RPMI8226 (cell line): ENCODE data around the gene C2orf69.
"Not testable (repeated sequence)": the region's sequence is repeated elsewhere in the genome, so short reads cannot be mapped to it uniquely, and the experiment has no call there.

Source experiments
- DNase-seq: peaks from one replicate; pipeline ENCODE4 v3.0.0-alpha.2; 2015

C2orf69 gene, protein sequence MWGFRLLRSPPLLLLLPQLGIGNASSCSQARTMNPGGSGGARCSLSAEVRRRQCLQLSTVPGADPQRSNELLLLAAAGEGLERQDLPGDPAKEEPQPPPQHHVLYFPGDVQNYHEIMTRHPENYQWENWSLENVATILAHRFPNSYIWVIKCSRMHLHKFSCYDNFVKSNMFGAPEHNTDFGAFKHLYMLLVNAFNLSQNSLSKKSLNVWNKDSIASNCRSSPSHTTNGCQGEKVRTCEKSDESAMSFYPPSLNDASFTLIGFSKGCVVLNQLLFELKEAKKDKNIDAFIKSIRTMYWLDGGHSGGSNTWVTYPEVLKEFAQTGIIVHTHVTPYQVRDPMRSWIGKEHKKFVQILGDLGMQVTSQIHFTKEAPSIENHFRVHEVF

DNA sequence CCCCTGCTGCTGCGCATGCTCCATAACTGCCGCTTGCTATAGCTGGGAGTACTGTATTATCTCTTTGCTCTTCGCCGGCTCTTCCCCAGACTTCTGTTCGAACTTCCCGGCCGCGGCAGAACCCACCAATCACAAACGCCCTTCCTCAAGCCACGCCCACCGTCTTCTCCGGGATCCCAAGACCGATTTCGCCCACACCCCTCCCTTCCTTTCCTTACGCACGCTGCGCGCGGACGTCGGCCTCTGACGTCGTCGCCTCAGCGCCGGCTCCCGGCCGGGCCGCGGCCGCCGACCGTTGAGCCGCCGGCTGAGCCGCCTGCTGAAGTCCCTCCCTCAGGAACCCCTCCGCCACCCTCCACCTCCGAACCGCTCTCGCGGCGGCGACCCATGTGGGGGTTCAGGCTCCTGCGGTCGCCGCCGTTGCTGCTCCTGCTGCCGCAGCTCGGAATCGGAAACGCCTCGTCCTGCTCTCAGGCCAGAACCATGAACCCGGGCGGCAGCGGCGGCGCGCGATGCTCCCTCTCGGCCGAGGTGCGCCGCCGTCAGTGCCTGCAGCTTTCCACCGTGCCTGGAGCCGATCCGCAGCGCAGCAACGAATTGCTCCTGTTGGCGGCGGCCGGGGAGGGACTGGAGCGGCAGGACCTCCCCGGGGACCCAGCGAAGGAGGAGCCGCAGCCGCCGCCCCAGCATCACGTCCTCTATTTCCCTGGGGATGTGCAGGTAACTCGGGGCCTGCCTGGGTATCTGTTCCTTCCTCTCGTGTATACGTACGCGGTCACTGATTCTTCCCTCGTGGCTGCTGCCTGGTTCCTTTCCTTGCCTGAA is at the start of gene C2orf69:
TSS of gene C2orf69 (plus strand) at position 242 of the 825 bp plus-strand sequence. CDS start at position 388, 146 bp downstream.
- peak; percentile 96 for DNase-seq

GRCh38 chr2:199862788-199863187 is 48.3 kb upstream of the C2orf69 start:
- DNase-seq = no peak

GRCh38 chr2:199865905-199866304 is 45.2 kb upstream of the C2orf69 start:
- DNase-seq = no peak

GRCh38 chr2:199868431-199869226 is 42.5 kb upstream of the C2orf69 start:
- DNase-seq = no peak

GRCh38 chr2:199869227-199869541 is 41.9 kb upstream of the C2orf69 start:
- no peak for DNase-seq

DNA sequence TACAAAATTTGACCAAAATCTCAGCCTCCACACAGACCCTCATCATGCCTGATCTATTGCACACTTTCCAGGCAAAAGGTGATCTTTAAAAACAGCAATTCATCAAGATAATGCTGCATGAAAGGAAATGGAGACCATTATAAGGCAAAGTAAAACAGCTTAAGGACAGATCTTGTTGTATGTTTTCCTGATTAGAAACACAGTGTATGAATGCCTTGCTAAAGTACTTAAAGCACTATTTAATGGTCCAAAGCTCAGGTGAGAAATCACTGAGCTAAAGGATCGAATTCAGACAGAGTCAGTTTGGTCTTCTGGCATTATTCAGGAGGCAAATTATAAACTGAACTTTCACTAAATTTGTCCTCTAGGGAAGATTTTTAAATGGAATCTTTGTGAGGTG is 41.4 kb upstream of the C2orf69 start:
- no peak for DNase-seq

GRCh38 chr2:199870581-199870980 is 40.5 kb upstream of the C2orf69 start:
- no peak for DNase-seq

GRCh38 chr2:199874209-199874608 is 36.9 kb upstream of the C2orf69 start:
- DNase-seq = no peak

- no peak for DNase-seq
Observed at GRCh38 chr2:199875400-199875799, 35.7 kb upstream of the C2orf69 start.

GRCh38 chr2:199882667-199883066 is 28.4 kb upstream of the C2orf69 start:
- DNase-seq = no peak

- DNase-seq = no peak
Observed at GRCh38 chr2:199883474-199884212, 27.4 kb upstream of the C2orf69 start.

- DNase-seq = no peak
Observed at GRCh38 chr2:199895406-199895805, 15.7 kb upstream of the C2orf69 start.

DNA sequence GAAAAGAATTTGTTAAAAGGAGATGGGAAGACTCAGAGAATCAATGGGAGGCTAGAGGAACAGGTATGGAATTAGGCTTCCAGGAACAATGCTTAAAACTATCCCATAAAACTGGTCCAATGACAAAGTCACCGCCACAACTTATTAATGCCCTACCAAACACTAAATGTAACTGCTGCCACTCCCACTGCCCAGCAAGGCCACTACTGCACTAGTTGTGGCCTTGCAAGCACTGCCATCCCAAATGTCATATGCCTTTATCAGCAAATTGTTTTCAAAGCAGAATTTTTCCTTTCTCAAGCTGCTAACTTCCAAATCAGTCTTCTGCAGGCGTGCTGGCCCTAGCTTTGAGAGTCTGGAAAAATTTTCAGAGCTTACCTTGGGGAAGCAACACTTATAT is 14.5 kb upstream of the C2orf69 start:
- no peak for DNase-seq

DNA sequence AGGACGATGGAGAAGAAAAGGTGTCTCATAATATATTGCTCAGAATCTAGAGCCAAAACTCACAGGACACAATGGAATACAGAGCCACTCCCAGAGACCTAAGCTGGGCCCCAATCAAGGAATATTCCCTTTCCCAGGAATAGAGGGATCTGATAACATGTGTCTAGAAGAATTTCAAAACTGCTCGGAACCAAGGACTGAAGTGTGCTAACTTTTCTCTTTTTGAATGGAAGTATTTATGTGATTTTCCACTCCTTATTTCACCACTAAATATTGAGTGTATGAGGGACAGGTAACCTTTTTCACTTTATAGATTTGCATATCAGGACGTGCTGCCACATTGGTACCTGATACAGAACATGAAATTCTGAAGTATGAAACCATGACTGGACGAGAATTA is 9.2 kb upstream of the C2orf69 start:
- DNase-seq = no peak

GRCh38 chr2:199902486-199903110 is 8.5 kb upstream of the C2orf69 start:
- no peak for DNase-seq

- no peak for DNase-seq
Observed at GRCh38 chr2:199903111-199903510, 8.0 kb upstream of the C2orf69 start.

DNA sequence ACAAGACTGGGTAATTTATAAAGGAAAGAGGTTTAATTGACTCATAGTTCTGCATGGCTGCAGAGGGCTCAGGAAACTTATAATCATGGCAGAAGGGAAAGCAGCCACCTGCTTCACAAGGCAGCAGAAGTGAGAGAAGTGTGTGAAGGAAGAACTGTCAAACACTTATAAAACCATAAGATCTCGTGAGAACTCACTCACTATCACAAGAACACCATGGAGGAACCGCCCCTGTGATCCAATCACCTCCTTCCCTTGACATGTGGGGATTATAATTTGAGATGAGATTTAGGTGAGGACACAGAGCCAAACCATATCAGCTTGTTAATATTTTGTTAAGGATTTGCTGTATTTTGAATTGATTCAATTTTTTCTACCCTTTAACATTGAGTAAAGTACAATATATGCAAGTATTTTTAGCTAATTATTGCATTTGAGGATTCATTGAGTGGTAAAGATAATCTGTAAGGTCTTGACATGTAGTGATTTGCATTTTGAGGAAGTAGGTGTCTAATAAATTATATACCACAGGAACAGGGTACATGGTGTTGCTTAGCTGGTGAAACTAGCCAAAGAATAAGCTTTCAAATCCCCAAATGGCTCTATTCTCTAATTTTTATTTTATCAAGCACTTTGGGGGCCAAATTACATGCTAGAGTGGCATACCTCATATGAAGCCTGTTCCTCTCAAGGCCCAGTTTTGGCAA is 3.9 kb upstream of the C2orf69 start:
- DNase-seq = no peak

DNA sequence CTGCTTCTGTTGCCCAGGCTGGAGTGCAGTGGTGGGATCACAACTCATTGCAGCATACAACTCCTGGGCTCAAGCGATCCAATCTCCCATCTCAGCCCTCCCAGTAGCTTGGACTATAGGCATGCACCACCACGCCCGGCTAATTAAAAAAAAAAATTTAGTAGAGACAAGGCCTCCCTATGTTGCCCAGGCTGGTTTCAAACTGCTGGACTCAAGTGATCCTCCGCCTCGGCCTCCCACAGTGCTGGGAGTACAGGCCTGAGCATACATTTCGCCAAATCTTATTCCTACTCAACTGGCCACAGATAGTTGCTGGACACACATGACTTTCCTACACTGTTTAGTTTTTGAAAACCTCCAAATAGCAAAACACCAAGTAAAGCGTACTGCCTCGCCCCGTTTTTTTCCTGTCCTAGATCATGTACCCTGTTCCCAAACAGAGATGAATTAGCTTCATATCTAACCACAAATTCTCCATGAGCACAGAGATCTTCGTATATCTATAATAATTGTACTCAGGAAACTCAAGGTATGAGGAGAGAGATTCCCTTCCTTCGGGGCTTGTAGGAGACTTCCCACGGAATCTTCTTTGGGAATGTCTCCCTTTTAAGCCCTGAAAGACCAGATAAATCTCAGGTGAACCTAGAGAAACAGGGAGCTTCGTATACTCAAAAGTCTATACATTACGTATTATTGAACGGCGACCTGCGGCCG is 598 bp upstream of the C2orf69 start:
- no peak for DNase-seq

DNA sequence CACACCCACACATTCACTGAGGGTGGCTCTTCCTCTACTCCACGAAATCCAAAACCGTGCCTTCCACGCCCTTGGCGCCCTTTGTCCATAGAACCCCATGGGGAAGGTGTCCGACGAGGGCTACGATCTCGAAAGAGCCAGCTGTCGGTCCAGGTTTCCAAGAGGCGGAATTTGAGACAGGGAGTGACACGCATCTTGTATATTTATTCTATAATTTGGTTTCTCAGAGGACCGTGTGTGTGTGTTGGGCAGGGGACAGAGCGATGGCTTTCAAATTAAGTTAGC is 726 bp downstream of the C2orf69 start:
- no peak for DNase-seq

- not testable (repeated sequence) for DNase-seq
Observed at GRCh38 chr2:199912553-199913114, 1.5 kb downstream of the C2orf69 start.
